GM19351 (cell line): ENCODE measurements around the gene BCL2A1.
"Not testable (repeated sequence)": the region's sequence is repeated elsewhere in the genome, so short reads cannot be mapped to it uniquely, and the experiment has no call there.

Source experiments
- ATAC-seq: cut with Tn5 transposase; IDR thresholded peaks from one replicate; pipeline ENCODE4 v1.9.1; 2021; ENCODE audit warnings: mild to moderate bottlenecking, moderate library complexity; ENCODE audit not compliant: unreplicated experiment

Gene BCL2A1

GRCh38 chr15:79989682-79990081, 18.7 kb upstream of the BCL2A1 start:
- ATAC-seq, result no peak

DNA sequence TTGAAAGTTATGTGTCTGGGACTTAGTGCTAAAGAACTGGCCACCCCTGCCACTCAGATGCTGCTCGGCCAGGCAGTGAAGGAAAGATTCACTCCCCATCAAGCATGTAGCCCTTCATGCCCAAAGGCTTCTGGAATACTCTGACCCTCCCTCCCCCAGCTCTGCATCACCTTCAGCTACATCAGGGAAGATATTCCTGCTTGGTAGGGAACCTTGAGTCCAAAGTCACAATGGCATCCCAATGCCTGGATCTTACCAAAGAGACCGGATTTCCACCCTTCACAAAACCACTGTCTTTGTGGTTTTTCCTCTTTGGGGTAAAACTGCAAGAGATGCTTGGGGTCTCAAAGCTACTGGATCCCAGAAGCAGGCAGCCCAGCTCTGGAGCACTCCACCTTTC, 18.2 kb upstream of the BCL2A1 start:
- no peak for ATAC-seq

- ATAC-seq, result no peak
Measured at GRCh38 chr15:79988448-79989117, 17.6 kb upstream of the BCL2A1 start.

GRCh38 chr15:79987969-79988368, 17.0 kb upstream of the BCL2A1 start:
- no peak for ATAC-seq

DNA sequence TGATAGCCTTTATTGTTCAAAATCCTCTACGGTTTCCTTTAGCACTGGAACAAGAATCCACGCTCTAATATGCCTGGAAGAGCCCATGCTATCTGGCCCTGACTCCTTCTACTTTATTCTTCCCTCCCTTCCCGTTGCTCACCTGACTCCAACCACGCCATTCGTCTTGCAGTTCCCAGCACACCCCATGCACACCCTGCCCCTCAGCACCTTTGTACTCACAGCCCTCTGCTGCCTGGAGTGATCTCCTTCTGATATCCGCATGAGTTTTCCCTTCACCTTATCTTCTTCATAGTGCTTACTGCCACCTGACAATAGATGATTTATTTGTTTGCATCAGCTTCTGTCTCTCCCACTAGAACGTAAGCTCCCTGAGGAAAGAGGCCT, 16.6 kb upstream of the BCL2A1 start:
- no peak for ATAC-seq

DNA sequence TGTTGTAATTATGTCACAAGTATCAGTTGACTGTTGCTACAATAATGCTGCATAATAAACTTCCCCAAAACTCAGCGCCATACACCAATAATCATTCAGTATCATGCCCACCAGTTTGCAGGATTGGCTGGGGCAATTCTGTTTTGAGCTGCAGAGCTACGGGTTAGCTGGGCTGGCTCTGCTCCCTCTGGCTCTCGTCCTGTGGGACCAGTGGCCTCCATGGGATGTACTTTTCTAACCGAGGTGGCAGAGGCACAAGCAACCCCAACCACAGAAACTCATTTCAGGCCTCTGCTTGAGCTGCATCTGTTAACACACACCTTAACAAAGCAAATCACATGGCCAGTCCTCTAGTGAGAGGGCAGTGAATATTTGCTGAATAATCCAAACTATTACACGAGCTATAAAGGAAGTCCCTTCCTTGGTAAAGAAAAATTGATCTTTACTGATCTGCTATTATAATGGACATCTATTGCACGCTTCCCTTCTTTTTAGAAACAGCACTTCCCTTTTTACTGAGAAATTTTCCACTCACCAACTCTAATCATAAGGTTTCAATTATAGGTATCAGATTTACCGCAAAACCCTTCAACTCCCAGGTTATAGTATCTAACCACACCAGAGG, 10.9 kb upstream of the BCL2A1 start:
- ATAC-seq, result peak; percentile 38

- ATAC-seq, result peak; percentile 66
Measured at GRCh38 chr15:79978655-79979514, 7.9 kb upstream of the BCL2A1 start.

GRCh38 chr15:79978260-79978654, 7.3 kb upstream of the BCL2A1 start:
- no peak for ATAC-seq

GRCh38 chr15:79977431-79978054, 6.5 kb upstream of the BCL2A1 start:
- peak; percentile 48 for ATAC-seq

- no peak for ATAC-seq
Measured at GRCh38 chr15:79973456-79974195, 2.6 kb upstream of the BCL2A1 start.

DNA sequence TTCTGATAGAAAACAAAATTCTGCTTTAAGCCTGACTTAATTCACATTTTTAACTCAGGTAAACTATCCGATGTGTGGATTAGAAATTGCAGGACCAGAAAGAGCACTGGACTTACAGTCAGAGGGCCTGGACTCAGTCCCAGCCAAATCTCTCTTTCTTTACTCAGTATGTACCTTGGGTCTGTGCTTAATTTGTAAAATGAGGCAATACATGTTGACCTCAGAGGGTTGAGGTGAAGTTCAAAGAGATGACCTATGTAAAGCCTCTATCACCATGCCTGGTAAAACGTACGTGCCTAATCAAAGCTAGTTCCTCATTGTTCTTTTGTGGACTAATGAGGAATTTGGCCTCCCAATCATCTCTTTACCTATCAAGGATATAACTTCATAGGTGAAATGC, 1.9 kb upstream of the BCL2A1 start:
- ATAC-seq, result no peak

- no peak for ATAC-seq
Measured at GRCh38 chr15:79970181-79970580, 815 bp downstream of the BCL2A1 start.

- no peak for ATAC-seq
Measured at GRCh38 chr15:79969146-79969545, 1.9 kb downstream of the BCL2A1 start.

DNA sequence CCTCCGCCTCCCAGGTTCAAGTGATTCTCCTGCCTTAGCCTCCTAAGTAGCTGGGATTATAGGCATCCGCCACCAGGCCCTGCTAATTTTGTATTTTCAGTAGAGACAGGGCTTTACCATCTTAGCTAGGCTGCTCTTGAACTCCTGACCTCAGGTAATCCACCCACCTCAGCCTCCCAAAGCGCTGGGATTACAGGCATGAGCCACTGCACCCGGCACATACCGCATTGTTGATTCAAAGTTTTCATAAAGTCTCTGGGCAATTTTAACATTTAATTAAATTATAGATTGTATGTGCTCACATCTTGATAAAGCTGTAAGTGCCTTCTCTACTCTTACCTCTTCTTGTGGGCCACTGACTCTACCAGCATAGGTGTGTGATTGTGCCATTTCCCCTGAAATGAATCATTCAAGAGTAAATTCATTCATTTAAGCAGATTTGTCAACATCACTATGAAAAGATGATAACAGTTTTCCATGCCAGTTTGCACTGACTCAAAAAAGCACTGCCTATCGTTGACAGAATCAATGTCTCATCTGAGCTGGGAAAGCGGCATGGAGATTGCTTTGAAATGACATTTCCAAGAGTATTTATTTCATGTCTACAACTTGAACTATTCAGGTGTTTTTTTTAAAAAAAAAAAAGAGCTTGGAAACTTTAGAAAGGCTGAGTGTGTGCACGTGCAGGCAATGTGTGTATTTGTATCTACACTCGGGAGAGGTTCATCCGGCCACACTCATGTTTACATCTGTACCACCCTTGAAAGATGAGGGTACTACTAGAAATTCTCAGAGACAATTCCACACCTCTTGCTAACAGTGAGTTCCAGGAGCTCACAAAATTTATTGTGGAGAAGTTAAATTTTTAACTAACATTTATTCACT, 3.5 kb downstream of the BCL2A1 start:
- ATAC-seq, result no peak

- no peak for ATAC-seq
Measured at GRCh38 chr15:79966634-79967297, 4.2 kb downstream of the BCL2A1 start.

GRCh38 chr15:79965846-79966630, 5.0 kb downstream of the BCL2A1 start:
- no peak for ATAC-seq

GRCh38 chr15:79964232-79964805, 6.7 kb downstream of the BCL2A1 start:
- no peak for ATAC-seq

DNA sequence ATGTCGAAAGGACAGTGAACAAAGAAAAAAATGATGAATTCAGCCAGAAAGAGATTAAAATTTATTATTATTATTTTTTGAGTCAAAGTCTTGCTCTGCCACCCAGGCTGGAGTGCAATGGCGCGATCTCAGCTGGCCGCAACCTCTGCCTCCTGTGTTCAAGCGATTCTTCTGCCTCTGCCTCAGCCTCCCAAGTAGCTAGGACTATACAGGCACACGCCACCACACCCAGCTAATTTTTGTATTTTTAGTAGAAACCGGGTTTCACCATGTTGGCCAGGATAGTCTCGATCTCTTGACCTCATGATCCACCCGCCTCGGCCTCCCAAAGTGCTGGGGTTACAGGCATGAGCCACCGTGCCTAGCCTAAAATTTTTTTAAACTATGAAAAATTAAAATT, 8.1 kb downstream of the BCL2A1 start:
- ATAC-seq, result not testable (repeated sequence)
